Left renal cortex interstitium (tissue), 4 donors: ENCODE measurements around the gene ARFRP1. TPM values are rescaled to one million over a fixed set of nuclear protein-coding genes. Genes with fewer than 3 reads are reported as not detected.

Experiments used
- DNase-seq, 4 donors: peaks; one replicate each; pipeline ENCODE4 v3.0.0-alpha.2; 2013; ENCODE audit warnings: low read depth in 4 of 4, low spot score in 2 of 4, missing footprints in 1 of 4
- polyA plus RNA-seq, 4 donors: library from polyadenylated mRNA; unstranded; fragments of 120-200 nt; gene quantifications; one replicate each; pipeline ENCODE4 v1.2.1, GENCODE V29; 2013; ENCODE audit not compliant: insufficient read length in 4 of 4

Gene ARFRP1
- polyA plus RNA-seq, 4 donors: 33.5 to 40.8 (median 36.9) TPM

DNA sequence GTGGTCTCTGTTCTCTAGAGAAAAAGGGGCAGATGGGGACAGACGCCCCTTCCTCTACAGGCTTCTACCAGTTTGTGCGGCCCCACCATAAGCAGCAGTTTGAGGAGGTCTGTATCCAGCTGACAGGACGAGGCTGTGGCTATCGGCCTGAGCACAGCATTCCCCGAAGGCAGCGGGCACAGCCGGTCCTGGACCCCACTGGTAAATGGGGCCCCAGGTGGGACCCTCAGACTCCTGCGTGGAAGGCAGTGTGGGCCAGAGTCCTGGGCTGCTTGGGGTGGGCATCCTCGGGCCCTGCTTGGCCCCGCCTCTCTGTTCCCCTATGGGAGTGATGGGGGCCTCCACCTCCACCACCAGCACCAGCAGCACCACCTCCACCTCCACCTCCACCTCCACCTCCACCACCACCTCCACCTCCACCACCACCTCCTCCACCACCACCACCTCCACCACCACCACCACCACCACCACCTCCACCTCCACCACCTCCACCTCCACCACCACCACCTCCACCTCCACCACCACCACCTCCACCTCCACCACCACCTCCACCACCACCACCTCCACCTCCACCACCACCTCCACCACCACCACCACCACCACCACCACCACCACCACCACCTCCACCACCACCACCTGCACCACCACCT, 14.6 kb downstream of the ARFRP1 start:
- DNase-seq: no peak

DNA sequence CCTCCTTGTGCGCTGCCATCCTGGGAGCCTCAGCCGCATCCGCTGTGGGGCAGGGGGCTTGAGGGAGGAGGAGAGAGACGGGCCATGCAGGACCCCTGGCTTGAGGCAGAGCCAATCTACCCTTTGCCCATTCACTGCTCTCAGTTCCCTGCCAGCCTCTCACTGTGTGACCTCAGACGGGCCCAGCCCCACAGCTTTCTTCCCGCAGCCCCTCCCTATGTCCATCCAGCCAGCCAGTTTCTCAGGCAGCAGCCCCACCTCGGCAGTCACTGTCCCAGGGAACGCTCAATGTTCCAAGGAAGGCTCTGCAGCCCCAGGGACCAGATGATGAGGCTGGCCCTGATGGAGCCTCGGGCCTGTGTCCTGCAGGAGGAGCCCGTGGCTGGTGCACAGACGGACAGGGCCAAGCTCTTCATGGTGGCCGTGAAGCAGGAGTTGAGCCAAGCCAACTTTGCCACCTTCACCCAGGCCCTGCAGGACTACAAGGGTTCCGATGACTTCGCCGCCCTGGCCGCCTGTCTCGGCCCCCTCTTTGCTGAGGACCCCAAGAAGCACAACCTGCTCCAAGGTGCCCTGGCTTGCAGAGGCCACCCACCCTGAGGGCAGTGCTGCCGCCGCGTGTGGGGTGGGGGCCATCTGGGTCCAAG, 15.2 kb downstream of the ARFRP1 start:
- no peak for DNase-seq

DNA sequence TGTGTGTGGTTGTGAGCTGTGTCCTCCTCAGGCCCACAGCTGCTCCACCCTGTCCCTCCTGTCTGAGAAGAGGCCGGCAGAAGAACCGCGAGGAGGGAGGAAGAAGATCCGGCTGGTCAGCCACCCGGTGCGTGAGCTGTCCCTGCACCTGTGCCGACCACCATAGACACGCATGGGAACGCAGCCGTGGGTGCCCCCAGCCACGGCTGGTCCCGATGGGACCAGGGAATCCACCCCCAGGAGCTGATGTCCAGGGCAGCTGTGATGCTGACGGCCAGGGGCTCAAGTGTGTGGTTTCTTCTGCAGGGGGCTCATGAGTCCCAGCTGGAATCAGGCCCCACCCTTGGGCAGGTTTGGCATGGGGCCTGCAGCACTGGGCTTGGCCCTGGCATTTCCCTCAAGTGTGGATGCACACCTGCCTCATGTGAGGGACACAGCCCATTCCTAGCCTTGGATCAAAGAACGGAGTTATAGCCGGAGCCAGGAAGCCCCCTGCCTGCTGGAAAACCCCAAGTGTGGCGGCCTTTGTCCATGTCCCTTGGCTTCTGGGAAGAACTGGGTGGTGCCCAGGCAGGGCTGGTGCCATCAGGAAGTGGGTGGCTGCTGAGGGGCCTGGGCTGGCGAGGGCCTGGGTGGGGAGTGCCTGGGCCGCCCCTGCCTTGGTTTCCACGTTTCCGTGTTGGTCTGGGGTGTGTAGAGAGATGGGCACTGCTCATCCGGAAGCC, 15.9 kb downstream of the ARFRP1 start:
- DNase-seq: no peak

DNA sequence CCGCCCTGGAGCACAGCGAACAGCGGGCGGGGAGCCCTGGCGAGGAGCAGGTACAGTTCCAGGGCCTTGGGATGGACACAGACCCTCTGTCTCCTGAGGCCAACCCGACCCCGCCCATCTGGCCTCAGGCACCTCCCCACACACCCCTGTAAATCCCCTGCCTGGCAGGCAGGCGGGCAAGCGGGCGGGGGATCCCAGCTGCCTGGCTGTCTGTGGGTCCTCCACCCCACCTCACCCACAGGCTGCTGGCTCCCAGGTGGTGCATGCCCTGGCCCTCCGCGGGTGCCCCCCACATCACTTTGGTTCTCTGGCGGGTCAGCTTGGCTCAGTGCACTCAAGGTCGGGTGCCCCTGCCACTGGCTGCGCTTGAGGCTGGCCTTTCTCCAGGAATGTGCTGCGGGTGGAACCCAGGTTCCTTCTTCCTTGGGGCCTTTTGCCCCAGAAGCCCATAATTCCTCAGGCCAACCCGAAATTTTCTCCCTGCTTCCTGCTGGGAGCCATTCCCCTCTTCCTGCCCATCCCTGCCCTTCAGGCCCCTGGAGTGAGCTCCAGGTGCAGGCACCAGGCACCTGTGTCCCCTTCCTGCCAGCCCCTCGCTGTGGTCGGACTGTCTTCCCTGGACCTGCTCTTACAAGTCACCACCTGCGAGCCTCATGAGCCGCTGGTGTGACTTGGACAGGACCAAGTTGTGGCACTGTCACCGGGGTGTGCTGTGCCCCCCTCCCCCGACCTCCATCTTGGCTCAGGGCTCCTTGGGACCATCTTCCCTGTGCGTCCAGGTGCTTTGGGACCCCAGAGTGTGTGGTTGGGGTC, 16.7 kb downstream of the ARFRP1 start:
- no peak for DNase-seq

DNA sequence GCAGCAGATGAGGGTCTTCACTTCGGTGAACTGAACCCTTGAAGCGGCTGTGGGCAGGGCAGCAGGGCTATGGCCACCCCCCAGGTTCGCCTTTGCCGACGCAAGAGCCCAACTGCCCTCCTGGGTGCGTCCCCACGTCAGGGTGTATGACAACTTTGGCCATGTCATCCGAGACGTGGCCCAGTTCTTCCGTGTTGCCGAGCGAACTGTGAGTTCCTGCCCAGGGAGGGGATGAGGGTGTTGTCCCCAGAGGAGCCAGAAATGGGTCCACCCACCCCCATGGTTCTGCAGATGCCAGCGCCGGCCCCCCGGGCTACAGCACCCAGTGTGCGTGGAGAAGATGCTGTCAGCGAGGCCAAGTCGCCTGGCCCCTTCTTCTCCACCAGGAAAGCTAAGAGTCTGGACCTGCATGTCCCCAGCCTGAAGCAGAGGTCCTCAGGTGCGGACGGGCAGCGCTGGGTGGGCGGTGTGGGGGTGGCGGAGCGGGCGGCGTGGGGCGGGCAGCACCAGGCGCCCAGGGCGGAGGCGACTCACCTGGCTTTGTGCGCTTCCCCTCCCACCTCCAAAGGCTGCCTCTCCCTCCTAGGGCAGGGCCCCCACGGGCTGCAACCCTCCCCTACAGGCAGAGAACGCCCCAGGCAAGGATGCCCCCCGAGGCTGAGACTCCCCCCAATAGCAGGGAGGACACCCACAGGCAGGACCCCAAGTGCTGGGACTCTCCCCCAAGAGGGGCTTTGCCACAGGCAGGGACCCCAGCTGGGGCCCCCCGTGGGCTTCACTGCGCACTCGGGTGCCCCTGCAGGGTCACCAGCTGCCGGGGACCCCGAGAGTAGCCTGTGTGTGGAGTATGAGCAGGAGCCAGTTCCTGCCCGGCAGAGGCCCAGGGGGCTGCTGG, 17.5 kb downstream of the ARFRP1 start:
- no peak for DNase-seq

DNA sequence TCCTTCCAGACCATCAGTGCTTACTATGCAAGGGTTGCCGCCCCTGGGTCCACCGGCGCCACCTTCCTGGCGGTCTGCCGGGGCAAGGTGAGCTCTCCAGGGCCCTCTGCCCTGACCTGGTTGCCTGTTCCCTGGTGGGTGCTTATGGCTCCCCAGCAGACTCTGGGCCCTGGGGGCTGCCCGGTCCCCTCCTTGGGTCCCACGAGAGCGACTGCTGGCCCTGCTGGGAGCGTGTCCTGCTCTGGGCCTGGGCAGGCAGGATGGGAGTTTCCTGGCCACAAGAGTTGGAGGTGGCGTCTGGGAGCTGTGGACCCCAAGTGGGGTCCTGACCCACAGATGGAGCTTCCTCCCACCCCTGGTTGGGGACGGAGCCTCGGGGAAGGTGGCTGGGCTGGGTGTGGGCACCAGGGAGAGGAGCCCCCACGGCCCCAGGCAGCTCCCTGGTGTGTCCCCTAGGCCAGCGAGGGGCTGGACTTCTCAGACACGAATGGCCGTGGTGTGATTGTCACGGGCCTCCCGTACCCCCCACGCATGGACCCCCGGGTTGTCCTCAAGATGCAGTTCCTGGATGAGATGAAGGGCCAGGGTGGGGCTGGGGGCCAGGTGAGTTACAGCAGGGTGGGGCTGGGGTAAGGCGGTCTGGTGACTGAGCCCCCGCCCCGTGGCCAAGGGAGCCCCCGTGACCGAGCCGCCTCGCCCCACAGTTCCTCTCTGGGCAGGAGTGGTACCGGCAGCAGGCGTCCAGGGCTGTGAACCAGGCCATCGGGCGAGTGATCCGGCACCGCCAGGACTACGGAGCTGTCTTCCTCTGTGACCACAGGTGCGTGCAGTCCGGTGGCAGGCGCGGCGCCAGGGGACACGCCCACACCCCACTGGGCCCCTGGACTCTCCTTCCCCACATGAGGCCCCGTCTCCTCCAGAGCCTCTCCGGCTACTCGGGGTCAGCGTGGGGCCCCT, 18.5 kb downstream of the ARFRP1 start:
- DNase-seq: no peak

DNA sequence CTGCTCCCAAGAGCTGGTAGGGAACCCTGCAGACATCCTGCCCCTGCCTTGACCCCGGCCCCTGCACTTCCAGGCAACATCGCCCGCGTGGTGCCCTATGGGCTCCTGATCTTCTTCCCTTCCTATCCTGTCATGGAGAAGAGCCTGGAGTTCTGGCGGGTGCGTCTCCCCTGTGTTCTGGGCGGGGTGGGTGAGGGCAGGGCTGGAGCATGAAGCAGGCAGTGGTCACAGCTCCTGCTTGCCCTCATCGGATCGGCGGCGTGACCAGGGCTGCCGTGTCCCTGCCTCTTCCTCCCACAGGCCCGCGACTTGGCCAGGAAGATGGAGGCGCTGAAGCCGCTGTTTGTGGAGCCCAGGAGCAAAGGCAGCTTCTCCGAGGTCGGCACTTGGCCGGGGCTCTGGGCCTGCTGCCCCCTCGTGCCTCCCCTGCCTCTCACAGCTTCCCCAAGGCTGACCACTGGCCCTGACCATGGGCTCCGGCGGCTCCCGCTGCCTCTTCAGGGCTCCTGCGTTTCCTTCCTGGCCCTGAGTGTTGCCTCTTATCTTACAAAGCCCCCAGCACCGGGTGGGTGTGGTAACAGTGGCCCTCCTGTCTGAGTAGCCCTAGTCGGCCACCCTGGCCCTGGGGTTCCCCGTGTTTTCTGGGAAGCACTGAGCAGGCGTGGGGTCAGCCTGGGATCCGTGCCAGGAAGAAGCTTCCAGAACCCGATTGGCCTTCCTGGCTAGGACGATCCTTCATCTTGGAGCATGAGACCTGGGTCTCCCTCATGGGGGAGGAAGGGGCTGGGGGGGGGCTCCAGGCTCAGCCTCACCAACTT, 19.3 kb downstream of the ARFRP1 start:
- DNase-seq: no peak

DNA sequence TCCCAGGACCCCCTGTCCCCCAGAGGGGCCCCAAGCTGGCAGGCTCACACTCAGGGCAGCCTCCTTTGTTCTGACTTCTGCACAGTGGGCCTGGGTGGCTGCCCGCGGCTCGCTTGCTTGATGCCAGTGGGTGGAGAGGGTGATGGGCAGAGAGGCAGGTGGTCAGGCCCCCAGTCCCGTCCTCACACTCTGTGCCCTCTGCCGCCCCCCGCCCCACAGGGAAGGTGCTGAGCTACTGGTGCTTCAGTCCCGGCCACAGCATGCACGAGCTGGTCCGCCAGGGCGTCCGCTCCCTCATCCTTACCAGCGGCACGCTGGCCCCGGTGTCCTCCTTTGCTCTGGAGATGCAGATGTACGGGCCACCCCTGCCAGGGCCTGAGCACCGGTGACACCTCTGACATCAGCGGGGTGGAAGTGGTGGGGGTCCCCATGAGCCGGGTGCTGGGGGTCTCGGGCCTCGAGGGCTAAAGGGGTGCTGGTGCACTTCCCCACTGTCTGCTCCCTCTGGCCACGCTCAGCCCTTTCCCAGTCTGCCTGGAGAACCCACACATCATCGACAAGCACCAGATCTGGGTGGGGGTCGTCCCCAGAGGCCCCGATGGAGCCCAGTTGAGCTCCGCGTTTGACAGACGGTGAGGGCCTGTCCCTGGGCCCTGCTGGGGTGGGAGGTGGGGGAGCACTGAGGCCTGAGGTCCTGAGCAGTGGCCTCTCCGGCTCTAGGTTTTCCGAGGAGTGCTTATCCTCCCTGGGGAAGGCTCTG, 20.2 kb downstream of the ARFRP1 start:
- no peak for DNase-seq

DNA sequence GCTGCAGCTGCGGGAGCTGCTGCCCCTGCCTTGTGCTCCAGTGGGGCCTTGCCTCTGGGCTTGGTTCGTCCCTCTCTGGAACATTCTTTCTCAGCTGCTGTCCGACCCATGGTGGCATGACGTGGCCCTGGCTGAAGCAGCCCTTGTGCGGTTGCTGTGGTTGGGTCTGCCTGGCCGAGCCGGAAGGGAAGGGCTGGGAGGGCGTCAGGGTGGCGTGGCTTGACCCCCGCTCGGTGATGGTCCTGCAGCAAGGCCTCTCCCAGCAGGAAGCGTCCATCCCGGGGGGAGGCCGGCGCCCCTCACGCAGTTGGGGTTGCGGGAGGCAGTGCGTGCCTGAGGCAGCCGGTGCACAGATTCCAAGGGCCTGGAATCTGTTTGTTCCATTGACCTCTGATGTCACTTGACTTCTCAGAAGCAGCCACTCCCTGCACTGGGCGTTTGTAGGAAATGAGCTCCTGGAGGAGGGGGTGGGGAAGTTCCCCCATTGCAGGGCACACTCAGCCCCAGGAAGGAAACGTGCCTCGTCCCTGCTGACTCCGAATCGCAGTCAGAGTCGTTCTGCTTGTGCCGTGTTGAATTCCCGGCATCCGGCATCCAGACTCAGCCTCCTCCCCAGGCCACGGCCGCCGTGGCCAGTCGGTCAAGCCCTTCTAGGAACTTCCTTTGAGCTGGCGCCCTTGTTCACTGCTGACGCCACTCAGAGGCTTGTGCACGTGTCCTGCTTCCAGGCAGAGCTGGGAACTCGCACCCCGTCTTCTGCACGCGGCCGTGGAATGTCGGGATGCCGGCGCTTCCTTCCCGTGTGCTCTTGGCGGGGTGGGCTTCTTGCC, 21.1 kb downstream of the ARFRP1 start:
- no peak for DNase-seq

DNA sequence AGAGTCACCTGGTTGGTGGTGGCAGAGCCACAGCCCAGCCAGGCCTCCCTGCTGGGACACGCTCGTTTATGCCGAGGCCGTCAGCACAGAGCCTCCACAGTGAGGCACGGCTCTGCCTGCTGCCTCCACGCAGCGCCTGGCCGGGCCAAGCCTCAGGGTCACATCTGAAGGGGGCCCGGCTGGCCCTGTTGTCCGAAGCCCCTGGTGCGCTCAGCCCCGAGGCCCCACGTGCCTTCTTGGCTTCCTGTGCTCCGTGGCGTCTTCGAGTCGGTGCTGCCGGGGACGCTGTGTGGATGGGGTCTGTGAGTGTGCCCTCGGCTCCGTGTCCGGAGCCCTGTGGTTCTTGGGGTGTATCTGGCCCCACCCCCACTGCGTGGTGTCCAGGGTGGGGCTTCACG, 21.7 kb downstream of the ARFRP1 start:
- no peak for DNase-seq

DNA sequence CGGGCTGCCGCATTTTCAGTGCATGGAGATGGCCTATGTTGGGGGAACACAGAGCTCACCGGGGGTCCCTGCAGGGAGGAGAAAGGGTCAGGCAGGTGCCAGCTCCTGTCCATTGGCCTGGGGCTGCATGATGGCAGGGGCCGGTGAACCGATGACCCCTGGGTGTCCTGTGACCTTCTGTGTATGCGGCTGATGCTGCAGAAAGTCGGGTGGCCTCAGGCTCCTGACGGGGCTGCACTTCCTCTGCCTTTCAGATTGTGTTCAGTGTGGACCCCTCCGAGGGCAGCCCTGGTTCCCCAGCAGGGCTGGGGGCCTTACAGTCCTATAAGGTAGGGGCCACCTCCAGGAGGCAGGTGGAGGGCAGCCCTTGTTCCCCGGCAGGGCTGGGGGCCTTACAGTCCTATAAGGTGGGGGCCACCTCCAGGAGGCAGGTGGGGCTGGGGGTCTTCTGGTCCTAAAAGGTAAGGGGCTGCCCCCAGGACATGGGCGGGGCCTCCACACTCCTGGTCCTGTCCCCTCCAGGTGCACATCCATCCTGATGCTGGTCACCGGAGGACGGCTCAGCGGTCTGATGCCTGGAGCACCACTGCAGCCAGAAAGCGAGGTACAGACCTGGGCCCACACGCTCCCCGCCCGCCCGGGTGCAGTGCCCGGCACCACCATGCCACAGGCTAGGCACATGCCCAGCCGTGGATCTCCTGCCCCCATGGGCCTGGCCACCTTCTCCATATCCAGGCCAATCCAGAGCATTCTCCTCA, 22.3 kb downstream of the ARFRP1 start:
- DNase-seq: no peak

DNA sequence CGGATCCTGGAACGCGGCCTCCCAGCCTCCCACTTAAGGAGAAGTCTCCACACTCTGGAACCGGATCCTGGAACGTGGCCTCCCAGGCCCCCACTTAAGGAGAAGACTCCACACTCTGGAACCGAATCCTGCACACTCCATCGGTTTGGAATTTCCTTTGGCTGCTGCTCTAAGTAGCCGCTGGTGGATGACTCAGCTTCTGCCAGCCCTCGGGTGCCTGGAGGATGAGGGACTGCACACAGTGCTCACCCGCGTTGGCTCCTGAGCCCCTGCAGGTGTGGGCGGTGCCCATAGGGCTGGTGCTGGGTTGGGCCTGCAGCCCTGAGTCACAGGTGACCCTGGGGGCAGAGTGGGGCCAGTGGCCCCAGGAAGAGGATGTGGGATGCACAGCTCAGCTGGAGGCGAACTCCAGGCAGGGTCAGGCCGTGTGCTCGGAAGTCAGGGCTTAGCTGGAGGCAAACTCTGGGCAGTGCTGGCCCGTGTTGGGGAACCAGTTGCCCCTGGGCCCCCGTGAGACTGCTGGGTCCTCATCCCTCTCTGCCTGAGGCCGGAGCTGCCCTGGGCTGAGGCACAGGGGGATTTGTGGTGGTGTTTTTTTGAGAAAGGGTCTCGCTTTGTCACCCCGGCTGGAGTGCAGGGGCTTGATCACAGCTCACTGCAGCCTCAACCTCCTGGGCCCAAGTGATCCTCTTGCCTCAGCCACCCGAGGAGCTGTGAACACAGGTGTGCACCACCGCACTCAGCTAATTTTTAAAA, 25.2 kb downstream of the ARFRP1 start:
- DNase-seq: no peak

DNA sequence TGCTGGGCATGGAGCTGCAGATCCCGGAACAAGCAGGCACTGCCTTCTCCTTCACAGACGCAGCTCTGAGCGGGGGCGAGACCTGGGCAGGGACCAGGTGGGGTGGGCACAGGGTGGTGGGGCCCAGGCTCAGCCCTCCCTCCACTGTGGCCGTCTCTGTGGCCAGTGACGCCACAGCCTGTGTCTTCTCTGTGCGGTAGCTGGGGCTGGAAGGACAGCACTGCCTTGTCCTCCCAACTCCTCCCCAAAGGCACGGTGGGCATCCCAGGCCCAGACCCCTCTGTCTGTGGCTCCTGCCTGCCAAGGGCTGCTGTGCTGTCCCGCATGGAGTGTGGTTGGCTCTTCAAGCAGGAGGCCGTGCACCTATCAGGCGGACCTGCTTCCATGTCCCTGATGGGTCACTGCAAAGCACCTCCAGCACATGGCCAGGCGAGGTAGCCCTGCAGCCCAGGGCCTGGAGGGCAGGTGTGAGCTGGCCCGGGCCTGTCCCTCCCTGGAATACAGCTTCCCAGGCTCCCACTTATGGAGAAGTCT, 26.1 kb downstream of the ARFRP1 start:
- no peak for DNase-seq

DNA sequence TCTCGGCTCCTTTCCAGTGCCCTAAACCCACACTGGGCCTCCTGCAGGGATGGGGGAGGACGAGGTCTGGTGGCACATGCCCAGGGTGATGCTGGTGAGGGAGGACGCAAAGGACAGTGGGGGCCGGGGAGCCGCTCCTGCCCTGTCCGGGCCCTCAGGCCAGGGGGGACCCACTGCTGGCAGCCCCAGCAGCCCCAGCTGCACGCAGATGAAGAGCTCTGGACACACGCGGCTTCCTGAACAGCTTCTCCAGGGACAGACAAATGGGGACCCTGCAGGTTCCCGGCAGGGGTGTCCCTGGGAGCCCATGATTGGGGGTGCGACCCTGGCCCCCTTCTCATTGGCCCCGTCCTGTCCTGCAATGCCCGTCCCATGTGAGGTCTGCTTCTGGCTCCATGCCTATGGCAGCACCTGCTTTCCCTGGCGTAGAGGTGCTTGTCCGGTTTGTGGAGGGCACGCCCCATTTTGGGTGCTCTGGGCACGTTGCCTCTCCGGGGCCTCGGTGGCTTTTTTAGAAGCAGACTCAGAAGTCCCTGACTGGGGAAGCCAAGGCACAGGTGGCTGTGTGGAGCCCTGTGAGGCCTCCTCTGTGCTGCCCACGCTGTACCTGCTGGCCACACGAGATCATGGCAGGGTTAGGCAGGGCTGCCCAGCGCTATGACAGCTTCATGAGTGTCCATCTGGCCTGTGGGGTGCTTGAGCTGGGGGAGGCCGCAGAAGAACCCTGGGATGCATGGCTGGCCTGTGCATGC, 26.7 kb downstream of the ARFRP1 start:
- DNase-seq: no peak
